ENCODE results near the gene KIF1A.
A peak's percentile ranks its signal among the peaks of the same experiment; 100 is the strongest.

KIF1A gene

GRCh38 chr2:240718896-240719490 lies 101.0 kb downstream of the KIF1A start:
- DNase-seq: no peak

GRCh38 chr2:240717681-240718581 lies 102.1 kb downstream of the KIF1A start:
- DNase-seq: no peak

GRCh38 chr2:240717181-240717641 lies 102.8 kb downstream of the KIF1A start:
- no peak for DNase-seq

GRCh38 chr2:240716130-240716798 lies 103.8 kb downstream of the KIF1A start:
- no peak for DNase-seq

DNA sequence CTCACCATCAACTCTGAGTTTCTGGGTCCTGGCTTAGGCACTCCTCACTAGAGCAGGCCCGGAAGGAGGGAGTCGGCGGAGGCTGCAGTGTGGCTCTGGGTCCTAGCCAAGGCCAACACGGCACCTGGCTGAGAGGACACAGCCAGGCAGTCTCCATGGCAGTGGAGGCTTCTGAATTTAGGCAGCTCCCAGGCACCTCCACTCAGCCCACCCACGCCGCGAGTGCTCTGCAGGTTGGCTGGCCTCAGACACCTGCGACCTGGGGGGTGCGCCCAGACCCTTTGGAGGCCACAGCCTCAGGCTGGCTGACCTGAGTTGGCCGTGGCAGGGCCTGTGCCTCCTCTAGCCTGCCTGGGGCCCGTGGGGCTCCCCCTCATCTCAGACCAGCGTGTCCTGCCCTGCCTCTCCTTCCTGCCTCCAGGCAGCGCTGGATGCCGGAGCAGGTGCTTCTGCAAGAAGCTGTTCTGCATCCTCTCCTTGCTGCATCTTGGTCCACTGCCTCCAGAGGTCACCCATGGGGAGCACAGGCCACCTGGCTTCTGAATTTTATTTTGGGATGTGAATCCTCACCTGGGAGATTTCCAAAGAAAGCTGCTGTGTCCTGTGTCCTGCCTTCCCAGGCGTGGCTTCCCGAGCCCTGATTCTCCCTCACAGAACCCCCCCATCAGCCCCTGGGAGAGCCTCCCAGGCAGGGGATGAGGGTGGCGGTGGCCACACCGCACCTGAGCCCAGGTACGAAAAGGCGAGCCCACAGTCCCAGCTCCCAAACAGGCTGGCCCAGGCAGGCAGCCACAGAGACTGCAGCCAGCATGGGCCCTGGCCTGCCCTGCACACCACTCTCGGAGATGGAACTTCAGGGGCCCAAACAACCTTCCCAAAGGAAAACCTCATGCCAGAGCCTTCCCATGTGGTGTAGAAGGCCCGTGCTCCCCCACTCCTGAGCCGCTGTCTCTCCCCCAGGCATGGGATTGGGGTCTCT lies 105.0 kb downstream of the KIF1A start:
- no peak for DNase-seq

DNA sequence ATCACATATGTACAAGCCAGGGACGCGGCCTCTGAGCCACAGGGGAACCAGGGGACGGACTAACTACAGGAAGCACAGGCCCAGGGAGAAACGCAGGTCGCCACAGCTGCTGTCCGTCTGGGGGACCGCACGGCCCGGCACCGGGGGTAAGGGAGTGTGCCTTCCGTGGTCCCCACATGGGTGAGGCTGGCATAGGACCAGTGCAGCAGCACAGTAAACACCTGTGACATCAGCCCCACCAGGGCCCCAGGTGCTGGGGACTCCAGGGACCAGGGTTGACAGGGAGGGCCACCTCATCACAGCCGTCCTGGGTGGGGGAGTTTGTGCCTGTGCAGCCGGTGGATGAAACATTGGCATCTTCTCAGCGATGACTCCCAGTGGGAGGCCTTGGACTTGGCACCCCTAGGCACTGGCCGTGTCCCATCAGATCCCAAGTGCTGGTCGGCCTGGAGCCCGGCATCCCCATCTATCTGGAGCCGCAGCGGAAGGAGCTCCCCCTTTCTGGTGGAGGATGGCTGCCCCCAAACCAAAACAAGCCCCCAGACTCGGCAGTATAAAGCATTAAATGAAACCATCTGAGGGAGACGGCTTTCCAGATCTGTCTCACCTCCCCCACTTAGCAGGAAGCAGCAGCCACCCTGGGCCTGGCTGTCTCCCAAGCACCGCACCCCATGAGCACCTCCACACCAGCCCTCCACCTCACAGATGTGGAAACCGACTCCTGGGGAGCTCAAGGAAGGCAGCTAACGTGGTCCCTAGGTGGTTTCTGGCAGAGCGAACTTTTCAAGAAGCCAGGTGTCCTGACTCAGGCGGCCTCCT lies 105.9 kb downstream of the KIF1A start:
- no peak for DNase-seq

DNA sequence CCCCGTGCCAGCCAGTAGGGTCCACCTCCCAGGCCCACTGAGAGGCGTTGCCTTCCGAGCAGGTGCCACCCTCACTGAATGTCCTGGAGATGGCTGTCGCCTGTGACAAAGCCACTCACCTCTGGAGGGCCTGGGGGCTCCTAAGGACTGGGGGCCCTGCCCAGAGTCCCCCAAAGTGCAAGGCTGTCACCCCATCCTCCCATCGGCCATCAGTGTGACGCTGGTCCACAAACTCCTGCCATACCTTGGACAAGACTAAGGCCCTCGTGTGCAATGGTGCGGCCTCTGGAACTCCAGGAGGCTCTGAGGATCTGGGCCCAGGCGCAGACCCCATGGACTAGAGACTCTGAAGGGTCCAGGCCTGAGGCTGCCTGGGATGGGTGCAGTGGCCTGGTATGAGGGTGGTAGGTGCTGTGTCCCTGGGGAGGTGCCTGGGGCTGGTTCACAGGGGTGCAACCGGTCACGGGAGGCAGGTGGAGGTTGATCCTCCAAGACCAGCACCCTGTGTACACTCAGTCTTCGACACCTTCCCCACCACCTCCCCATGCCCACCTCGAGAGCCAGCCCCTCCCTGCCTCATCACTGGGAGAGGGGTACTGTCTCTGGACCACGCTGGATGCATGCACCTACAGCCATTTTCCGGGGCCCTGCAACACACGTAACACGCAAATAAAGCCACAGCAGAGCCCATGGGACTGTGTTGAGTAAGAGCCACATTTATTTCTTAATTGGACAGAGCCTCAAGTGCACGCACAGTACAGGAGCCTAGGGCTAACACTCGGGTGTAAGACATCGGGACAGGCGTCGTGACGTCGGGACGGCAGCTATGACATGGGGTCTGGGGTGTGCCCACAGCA lies 106.7 kb downstream of the KIF1A start:
- DNase-seq: no peak

DNA sequence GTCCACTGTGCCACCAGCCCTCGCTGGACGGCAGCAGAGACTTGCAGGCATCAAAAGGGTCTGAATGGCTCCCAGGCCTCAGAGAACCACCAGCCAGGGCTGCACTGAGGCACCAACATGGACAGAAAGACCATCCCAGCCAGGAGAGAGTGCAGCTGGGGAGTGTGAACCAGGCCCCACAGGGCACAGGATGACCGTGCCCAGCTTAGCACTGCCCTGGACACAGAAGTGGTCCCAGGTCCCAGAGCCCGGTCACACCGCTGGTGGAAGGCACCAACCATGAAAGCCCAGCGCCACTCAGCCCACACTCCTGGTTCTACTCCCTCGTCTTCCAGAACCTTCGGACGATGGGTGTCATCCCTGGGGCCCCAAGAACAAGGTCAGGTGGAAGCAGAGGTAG lies 107.9 kb downstream of the KIF1A start:
- no peak for DNase-seq

- no peak for DNase-seq
These were observed 108.3 kb downstream of the KIF1A start for GRCh38 chr2:240711701-240712100.

GRCh38 chr2:240711296-240711695 lies 108.7 kb downstream of the KIF1A start:
- DNase-seq: no peak

- no peak for DNase-seq
These were observed 111.6 kb downstream of the KIF1A start for GRCh38 chr2:240708457-240708856.

DNA sequence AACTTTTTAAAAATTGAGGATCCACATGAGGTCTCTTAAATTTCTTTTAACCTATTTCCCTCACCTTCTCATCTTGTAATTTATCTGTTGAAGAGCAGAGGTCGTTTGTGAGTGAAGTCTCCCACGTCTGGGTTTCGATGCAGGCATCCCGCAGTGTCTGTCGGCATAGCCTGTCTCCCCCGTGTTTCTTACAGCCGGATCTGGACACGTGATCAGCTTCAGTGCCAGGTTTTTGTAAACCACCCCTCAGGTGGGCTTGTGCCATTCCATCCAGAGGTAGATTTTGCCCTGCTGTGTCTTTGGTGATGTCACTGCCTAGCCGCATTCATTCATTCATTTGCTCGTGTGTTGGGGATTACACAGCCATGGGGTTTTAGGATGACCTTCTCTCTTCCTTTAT lies 112.2 kb downstream of the KIF1A start:
- no peak for DNase-seq

DNA sequence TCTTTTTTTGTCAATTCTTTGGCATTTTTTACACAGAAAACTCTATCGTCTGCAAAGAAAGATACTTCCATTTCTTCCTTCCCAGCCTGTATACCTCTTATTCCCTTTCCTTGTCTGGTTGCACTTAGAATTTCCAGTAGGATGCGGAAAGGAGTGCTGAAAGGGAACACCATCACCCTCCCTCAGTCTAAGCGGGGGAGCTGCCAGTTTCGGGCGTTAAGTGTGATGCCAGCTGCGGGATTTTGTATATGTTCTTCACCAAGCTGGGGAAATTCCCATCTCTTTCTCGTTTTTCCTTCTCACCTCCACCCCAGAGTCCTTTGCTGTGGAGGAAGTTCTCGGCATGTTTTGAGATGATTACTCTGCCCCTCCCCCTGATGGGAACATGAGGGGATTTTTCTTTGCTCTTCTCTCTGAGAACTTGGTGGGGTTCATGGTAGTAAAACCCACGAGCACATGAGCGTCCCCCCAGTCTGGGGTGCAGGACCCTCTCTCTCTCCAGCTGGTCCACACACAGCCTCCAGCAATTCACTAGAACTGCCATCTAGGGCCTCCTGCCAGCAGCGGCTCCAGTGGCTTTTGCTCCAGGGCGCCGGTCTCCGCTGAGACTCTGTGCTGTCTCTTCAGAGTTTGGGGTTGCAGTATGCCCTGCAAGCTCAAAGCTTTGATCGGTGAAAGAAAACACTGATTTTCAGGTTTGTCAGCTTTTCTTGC lies 112.8 kb downstream of the KIF1A start:
- no peak for DNase-seq

DNA sequence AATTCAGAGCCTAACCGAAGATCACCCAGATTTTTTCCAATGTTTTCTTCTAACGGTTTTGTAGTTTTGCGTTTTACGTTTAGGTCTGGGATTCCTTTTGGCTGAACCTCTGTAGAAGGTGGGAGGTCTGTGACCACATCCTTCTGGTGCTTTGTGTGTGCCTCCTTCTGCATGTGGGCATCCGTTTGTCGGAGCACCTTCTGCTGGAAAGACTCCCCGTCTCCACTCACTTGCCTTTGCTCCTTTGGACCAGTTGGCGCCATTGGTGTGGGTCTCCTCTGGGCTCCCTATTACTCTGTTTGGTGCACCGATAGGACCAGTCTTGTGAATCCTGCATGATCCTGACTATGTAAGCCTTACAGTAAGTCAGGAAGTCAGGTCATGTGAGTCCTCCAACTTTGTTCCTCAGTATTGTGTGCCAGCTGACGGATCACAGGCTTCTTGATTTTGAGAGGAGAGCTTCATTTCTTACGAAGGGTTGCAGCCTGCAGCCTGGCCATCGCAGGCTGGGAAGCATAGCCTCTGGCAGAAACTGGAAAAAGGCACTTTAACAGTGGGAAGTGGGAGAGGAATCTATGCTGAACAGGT lies 114.7 kb downstream of the KIF1A start:
- peak; percentile 76 to 88 for DNase-seq

GRCh38 chr2:240704651-240705050 lies 115.4 kb downstream of the KIF1A start:
- no peak for DNase-seq

- DNase-seq: no peak
These were observed 116.3 kb downstream of the KIF1A start for GRCh38 chr2:240703417-240704341.

GRCh38 chr2:240702640-240703011 lies 117.4 kb downstream of the KIF1A start:
- no peak for DNase-seq

Data from inflammatory macrophage (primary cell).